PFSK-1 (cell line): ENCODE data around the gene TMEM255B.

Experiments used
- FOXP2 ChIP-seq: optimal IDR thresholded peaks from 2 replicates; pipeline ENCODE3; 2011; ENCODE audit warnings: borderline replicate concordance, control low read depth, inconsistent platforms; ENCODE audit not compliant: insufficient read depth; ENCODE audit errors: extremely low read length, extremely low read depth
- POLR2AphosphoS5 ChIP-seq: IDR thresholded peaks from 2 replicates; pipeline ENCODE4 v1.6.1; 2012; ENCODE audit warnings: low read depth, mild to moderate bottlenecking, control low read depth, low read length, moderate library complexity
- REST ChIP-seq, 2 experiments: IDR thresholded peaks; 2 replicates each; pipeline versions ENCODE4 v1.6.1 to v1.8.0; 2011 to 2012; ENCODE audit warnings: low read depth in 2 of 2, low read length in 2 of 2, control low read depth in 1 of 2, inconsistent platforms in 1 of 2, mild to moderate bottlenecking in 1 of 2, moderate library complexity in 1 of 2; ENCODE audit not compliant: insufficient read depth in 1 of 2
- SIN3A ChIP-seq: IDR thresholded peaks from 2 replicates; pipeline ENCODE4 v1.6.1; 2012; ENCODE audit warnings: mild to moderate bottlenecking, low read length, moderate library complexity, borderline replicate concordance; ENCODE audit not compliant: insufficient read depth
- TAF1 ChIP-seq: IDR thresholded peaks from 2 replicates; pipeline ENCODE4 v1.6.1; 2012; ENCODE audit warnings: low read length, control low read depth, borderline replicate concordance; ENCODE audit not compliant: insufficient read depth

The TMEM255B gene

GRCh38 chr13:113781571-113781970, 22.5 kb downstream of the TMEM255B start:
- no peak for TF ChIP-seq POLR2AphosphoS5
- TF ChIP-seq FOXP2, result no peak
- TF ChIP-seq SIN3A, result no peak
- TF ChIP-seq REST (IDR thresholded peaks at IDR 0.05; ENCODE audit: insufficient read depth in 1 of 2, low read depth in 2 of 2, low read length in 2 of 2), result no peak
- no peak for TF ChIP-seq TAF1

- TF ChIP-seq SIN3A (no peak), FOXP2 (no peak), REST (IDR thresholded peaks at IDR 0.05; ENCODE audit: insufficient read depth in 1 of 2, low read depth in 2 of 2, low read length in 2 of 2) (no peak), POLR2AphosphoS5 (no peak)
Measured at GRCh38 chr13:113782472-113782871, 23.4 kb downstream of the TMEM255B start.

- TF ChIP-seq POLR2AphosphoS5 (no peak), FOXP2 (no peak), SIN3A (no peak)
Measured at GRCh38 chr13:113783200-113783881, 24.3 kb downstream of the TMEM255B start.

GRCh38 chr13:113783966-113784644, 25.1 kb downstream of the TMEM255B start:
- TF ChIP-seq SIN3A, result no peak
- no peak for TF ChIP-seq REST (IDR thresholded peaks at IDR 0.05; ENCODE audit: insufficient read depth in 1 of 2, low read depth in 2 of 2, low read length in 2 of 2)
- no peak for TF ChIP-seq TAF1
- TF ChIP-seq FOXP2, result no peak
- no peak for TF ChIP-seq POLR2AphosphoS5

- TF ChIP-seq FOXP2 (no peak), POLR2AphosphoS5 (no peak), REST (IDR thresholded peaks at IDR 0.05; ENCODE audit: insufficient read depth in 1 of 2, low read depth in 2 of 2, low read length in 2 of 2) (no peak), SIN3A (no peak), TAF1 (no peak)
Measured at GRCh38 chr13:113784645-113785024, 25.6 kb downstream of the TMEM255B start.
